ENCODE data around the gene LMO1.
A peak's percentile ranks its signal among the peaks of the same experiment; 100 is the strongest.

Gene LMO1

GRCh38 chr11:8223513-8223900 is 40.2 kb downstream of the LMO1 start:
- DNase-seq, result peak; percentile 42

- no peak for DNase-seq
These were observed 40.7 kb downstream of the LMO1 start for GRCh38 chr11:8222820-8223512.

- DNase-seq, result no peak
These were observed 41.7 kb downstream of the LMO1 start for GRCh38 chr11:8221917-8222495.

- DNase-seq, result peak; percentile 26
These were observed 42.5 kb downstream of the LMO1 start for GRCh38 chr11:8221046-8221723.

- DNase-seq, result no peak
These were observed 43.2 kb downstream of the LMO1 start for GRCh38 chr11:8220261-8221045.

GRCh38 chr11:8219257-8220021 is 44.2 kb downstream of the LMO1 start:
- peak; percentile 49 for DNase-seq

GRCh38 chr11:8218840-8219239 is 44.8 kb downstream of the LMO1 start:
- no peak for DNase-seq

GRCh38 chr11:8218409-8218808 is 45.3 kb downstream of the LMO1 start:
- no peak for DNase-seq

GRCh38 chr11:8217926-8218325 is 45.8 kb downstream of the LMO1 start:
- no peak for DNase-seq

- no peak for DNase-seq
These were observed 46.5 kb downstream of the LMO1 start for GRCh38 chr11:8217136-8217535.

- DNase-seq, result no peak
These were observed 50.3 kb downstream of the LMO1 start for GRCh38 chr11:8213376-8213775.

- DNase-seq, result no peak
These were observed 54.4 kb downstream of the LMO1 start for GRCh38 chr11:8209208-8209807.

GRCh38 chr11:8207080-8208000 is 56.3 kb downstream of the LMO1 start:
- peak; percentile 38 for DNase-seq

GRCh38 chr11:8206251-8207079 is 57.2 kb downstream of the LMO1 start:
- DNase-seq, result no peak

- DNase-seq, result no peak
These were observed 58.1 kb downstream of the LMO1 start for GRCh38 chr11:8205566-8205965.

- DNase-seq, result no peak
These were observed 59.1 kb downstream of the LMO1 start for GRCh38 chr11:8204596-8204995.

- DNase-seq, result no peak
These were observed 59.7 kb downstream of the LMO1 start for GRCh38 chr11:8204025-8204424.

GRCh38 chr11:8203414-8203715 is 60.3 kb downstream of the LMO1 start:
- DNase-seq, result no peak

GRCh38 chr11:8202516-8203413 is 60.9 kb downstream of the LMO1 start:
- DNase-seq, result no peak

Measured in fibroblast of upper back skin (primary cell).